Activated CD8-positive, alpha-beta memory T cell treated with anti-CD3 and anti-CD28 coated beads for 4 hours (primary cell): ENCODE results near the gene ZNF792.
A peak's percentile ranks its signal among the peaks of the same experiment; 100 is the strongest.
"Not testable (repeated sequence)": the region's sequence is repeated elsewhere in the genome, so short reads cannot be mapped to it uniquely, and the experiment has no call there.

Experiments used
- DNase-seq, 2 donors: peaks; one replicate each; pipeline ENCODE4 v3.0.0-alpha.2; 2020; ENCODE audit warnings: low read depth in 2 of 2

The ZNF792 gene

DNA sequence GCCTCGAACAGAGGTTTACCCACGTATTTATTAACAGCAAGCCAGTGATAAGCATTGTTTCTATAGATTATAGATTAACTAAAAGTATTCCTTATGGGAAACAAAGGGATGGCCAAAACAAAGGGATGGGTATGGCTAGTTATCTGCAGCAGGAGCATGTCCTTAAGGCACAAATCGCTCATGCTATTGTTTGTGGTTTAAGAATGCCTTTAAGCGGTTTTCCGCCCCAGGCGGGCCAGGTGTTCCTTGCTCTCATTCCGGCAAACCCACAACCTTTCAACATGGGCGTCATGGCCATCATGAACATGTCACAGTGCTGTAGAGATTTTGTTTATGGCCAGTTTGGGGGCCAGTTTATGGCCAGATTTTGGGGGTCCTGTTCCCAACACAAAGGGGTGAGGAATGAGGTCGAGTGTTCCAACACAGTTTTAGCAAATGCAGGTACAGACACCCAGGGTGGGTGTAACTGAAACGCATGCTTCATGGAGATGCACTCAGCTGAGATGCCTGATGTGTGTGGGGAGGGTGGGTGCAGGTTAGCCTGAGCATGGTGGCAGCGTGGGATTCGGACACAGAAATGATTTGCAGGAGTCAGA is 6.3 kb upstream of the ZNF792 start:
- not testable (repeated sequence) for DNase-seq

DNA sequence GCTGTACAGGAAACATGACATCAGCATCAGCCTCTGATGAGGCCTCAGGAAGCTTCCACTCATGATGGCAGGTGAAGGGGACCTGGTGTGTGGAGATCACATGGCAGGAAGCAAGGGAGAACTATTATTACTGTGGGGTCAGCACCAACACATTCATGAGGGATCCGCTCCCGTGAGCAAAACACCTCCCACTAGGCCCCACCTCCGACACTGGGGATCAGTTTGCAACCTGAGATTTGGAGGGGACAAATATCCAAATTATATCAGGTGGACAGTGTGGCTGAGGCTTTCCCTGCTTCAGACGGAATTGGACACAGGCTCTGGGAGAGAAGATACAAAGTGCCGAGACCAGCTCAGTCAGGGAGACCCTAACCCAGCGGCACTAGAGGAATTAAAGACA is 5.7 kb upstream of the ZNF792 start:
- DNase-seq, result no peak

DNA sequence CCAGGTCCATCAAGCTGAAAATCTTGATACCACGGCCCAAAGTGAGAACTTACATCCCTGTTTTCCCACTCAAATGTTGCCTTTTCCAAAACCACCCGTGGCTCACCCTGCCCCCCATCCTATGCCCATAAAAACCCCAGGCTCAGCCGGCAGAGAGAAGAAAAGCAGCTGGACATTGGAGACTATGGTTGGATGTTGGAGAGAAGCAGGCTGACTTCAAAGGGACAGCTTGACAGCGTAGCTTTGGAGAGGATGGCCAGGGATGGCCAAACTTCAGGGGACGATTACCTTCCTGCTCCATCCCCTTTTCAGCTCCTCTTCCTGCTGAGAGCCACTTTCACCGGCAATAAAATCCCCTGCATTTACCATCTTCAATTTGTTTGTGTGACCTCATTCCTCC is 3.5 kb upstream of the ZNF792 start:
- no peak for DNase-seq

DNA sequence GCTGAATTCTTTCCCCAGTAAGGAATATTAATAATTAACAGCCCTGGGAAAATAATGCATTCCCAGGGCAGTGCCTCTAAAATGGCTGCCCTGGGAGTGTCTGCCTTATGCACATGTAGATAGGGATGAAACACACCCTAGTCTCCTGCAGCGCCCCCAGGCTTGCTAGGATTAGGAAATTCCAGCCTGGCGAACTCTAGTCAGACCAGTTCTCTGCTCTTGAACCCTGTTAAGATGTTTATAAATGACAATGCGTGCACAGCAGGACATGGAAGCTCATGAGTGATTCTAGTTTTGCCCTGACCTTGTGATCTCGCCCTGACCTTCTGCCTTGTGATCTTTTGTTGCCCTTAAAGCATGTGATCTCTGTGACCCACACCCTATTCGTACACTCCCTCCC is 1.5 kb upstream of the ZNF792 start:
- DNase-seq, result not testable (repeated sequence)

DNA sequence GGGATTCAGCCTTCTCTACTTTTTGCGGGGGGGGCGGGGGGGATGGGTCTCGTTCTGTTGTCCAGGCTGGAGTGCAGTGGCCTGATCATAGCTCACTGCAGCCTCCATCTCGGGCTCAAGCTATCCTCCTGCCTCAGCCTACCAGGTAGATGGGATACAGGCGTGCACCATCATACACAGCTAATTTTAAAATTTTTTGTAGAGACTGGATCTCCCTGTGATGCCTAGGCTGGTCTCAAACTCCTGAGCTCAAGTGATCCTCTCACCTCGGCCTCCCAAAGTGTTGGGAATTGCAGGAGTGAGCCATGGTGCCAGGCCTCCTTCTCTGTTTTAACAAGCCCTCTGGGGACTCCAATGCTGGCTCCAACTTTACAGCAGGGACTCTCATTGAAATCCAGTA is 569 bp upstream of the ZNF792 start:
- no peak for DNase-seq

DNA sequence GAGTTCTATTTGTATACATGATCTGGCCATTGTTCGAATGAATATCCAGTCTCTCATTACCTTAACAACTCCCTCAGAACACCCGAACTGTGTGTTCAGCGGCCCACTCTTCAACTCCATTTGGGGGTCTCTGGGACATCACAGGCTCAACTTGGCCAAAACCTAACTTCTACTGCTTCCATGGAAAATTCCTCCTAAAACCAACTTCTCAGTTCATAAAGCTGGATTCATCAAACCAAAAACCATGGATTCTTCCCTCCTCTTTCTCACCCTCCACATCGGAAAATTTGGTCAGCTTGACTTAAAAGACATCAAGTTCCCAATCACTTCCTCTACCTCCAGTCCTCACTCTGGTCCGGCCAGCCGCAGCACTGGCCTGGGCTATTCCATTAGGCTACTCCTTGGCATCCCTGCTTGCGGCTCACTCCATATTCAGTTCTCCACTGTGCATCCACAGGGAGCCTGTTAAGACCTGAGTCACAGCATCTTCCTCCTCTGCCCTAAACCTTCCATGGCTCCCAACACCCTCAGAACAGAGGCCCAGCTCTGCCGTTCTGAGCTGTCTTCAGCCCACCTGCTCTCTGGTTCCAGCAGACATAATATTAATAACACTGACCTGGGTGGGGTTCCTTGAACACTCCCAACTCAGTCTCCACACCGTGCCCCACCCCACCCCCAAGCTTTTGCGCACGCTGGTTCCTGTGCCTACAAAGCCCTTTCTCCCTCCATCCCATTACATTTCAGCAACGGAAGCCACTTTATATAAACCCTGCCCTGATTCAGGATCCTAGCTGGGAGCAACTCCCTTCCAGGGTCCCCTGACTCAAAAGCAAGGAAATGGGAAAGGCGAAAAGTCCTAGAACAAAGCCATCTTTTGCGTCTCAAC is 1.1 kb downstream of the ZNF792 start:
- DNase-seq, result no peak

DNA sequence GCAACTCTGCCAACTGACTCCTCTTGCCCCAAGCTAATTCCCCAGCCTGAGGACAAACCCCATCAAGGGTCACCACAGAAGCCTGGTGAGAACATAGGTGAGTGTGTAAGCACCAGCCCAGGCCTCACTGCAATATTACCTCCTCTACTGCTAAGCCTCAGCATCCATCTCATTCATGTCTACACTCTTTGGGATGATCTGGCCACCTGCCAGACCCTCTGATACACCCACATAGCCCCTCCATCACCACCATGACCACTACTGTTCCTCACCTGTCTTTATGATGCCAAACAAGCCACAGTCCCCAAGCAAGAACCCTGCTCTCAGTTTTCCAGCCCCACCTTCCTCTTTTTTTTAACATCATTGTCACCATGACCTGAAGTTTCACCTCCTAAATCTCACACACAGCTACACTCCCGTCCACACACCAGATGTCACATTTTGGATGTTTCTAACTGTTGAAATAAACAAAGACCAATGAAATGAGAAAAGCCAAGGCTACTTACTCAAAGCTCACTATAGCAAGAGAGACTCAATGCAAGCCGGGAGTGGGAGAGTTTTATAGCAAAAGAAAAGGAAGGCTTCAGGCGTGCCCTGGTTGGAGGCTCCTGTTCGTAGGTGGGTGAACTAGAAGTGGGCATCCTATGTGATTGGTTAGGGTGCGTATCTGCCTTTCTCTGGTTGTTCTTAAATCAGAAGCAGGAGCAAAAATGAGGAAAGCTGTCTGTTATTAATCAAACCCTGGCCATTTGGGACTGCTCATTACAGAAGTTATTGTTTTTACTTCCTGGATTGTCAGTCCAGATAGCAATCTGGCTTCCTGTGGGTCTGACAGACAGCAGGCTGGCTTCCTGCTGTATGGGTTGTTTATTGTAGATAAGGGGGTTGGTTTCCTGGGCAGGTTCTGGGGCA is 2.0 kb downstream of the ZNF792 start:
- no peak for DNase-seq

DNA sequence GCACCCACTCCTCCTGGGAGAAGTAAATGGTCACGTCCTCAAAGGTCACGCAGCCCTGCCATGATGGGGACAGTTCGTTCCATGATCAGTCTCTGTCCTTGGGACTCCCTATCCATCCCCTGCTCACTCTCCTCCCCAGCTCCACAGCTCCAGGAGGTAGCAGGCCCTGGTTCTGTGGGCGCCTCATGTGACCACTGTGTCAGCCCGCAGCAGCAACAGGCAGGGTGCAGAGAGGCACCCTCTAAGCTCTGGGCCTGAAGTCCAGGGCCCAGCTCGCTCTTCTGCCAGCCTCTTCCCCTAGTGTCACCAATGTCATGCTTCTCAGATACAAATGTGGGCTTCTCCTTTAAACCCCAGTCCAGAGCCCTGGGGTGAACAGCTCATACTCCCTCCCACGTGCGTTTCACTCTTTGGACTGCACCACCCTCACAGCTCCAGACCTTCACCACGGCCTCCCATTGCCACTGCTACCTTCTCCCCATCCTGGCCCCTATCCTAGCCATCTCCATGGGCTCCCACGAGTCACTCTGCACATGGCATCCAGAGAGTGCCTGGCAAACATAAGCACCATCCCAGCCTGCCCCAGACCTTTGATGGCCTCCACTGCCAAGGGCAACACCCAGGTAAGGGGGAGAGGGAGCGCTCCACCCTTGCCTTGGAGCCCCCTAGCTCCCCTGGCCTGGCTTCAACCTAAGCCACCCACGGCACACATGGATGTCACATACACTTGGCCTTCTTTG is 2.9 kb downstream of the ZNF792 start:
- no peak for DNase-seq

DNA sequence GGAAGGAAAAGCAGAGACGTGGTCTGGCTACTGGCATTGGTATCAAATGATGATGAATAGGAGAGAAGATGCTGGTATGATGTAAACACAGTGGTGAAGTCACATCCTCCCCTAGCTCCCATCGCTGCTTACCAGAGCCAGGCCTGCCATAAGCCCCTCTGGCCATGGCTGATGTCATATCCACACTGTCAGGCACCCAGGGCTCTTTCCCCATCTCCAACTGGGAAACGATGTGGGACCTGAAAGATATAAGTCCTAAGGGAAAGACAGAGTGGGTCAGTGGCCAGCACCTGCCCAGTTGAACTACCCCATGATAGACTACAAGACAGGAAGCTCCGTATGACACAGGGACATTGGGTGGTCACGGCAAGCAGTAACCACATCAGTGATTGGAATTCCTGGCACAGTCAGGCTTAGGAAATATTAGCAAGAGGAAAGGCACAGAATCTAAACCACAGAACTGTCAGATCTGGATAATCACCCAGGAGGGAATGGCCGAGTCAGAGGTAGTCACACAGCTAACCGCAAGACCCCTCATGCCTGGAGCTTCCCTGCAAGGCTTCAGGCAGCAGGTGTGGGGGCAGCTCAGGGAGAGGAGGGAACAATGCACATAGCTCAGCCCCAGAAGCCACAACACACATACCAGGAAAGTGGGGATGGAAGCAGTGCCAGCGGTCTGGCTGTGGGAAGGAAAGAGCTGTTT is 3.8 kb downstream of the ZNF792 start:
- DNase-seq, result no peak

DNA sequence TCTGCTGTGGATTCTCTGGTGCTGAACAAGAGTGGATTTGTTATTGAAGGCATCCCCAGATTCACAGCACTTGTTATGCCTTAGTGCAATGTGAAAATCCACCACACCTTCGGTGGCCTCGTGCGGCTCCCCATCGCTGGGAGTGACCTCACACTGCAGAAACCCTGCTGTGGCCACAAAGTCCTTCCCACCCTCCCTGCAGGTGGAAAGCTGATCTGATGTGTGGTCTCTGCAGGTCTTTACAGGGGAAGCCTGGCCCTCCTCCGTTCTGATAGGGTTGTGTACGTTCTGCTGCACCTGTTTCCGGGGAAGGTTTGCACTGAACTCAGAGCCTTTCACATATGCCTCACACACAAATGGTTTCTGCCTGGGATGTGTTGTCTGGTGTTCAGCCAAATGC is 5.0 kb downstream of the ZNF792 start:
- DNase-seq, result no peak

DNA sequence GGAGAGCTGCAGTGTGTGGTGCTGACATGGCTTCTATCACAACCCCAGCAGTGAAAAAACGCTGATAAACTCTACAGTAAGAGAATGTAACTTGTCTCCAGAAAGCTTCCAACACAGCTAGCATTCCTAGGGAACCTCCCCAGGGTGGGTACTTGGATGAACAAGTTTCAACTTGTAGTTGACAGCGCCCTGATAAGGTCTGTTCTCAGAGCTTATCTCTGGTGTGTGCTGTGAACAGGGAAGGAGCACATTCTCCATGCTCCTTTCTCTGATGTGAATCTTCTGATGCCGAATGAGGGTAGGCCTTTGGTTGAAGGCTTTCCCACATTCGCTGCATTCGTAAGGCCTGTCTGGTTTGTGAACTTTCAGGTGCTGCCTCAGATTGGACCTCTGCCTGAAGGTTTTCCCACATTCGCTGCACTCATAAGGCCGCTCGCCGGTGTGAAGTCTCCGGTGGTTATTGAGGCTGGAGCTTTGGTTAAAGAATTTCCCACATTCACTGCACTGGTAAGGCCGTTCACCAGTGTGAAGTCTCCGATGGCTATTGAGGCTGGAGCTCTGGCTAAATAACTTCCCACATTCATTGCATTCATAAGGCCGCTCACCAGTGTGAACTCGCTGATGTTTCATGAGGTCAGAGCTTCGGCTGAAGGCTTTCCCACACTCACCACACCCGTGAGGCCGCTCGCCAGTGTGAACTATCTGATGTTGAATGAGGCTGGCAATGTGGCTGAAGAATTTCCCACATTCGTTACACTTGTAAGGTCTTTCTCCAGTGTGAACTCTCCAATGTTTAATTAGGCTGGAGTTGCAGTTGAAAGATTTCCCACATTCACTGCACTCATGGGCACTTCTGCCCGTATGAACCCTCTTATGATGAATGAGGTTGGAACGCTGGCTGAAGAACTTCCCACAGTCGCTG is 5.9 kb downstream of the ZNF792 start:
- DNase-seq, result no peak

DNA sequence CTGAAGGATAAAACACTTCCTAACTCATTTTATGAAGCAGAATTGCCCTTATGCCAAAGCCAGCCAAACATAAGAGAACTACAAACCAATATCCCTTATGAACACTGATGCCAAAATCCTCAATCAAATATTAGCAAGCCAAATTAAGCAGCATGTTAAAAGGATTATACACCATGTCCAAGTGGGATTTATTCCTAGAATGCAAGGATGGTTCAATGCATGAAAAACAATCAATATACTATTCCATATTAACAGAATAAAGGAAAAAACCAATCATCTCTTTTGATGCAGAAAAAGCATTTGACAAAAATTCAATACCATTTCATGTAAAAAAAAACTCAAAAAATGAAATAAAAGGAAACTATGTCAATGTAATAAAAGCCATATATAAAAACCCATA is 10.9 kb downstream of the ZNF792 start:
- no peak for DNase-seq

DNA sequence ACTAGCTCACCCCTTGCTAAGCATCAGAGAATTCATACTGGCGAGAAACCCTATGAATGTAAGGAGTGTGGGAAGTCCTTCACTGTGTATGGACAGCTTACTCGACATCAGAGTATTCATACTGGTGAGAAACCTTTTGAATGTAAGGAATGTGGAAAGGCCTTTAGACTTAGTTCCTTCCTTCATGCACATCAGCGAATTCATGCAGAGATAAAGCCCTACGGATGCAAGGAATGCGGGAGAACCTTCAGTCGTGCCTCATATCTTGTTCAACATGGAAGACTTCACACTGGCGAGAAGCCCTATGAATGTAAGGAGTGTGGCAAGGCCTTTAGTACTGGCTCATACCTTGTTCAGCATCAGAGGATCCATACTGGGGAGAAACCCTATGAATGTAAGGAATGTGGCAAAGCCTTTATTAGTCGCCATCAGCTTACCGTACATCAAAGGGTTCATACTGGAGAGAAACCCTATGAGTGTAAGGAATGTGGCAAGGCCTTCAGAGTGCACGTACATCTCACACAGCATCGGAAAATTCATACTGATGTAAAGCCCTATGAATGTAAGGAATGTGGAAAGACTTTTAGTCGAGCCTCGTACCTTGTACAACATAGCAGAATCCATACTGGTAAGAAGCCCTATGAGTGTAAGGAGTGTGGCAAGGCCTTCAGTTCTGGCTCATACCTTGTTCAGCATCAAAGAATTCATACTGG is 20.0 kb downstream of the ZNF792 start:
- DNase-seq, result no peak

DNA sequence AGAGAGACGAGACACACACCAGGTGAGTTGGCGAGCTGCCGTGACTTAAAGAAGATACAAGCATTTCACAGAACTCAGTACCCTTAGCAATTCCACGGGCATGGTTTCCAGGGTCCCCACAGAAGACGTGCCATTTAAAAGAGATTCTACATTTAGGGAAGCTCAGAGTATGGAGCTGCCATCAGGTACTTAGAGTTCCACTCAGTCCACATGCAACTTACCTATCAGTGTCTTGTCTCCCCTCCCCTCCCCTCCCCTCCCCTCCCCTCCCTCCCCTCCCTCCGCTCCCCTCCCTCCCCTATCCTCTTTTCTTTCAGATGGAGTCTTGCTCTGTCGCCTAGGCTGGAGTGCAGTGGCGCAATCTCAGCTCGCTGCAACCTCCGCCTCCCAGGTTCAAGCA is 25.1 kb downstream of the ZNF792 start:
- DNase-seq, result no peak

DNA sequence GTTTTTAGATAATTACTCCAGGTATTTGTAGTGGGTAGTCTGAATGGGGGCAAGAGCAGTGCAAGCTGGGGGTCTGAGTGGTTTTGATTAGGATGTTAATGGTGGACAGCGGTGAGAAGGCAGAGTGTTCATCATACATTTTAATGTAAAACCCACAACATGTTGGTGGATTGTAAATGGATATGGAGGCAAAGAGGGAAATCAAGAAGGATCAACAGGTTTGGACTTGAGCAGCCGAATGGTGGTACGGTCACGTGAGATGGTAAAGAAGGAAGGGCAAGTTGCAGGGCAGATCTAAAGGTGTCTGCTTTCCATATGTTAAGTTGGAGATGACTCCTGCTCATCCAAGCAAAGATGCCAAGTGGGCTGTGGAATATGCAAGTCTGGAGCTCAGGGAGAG is 27.8 kb downstream of the ZNF792 start:
- DNase-seq, result no peak

DNA sequence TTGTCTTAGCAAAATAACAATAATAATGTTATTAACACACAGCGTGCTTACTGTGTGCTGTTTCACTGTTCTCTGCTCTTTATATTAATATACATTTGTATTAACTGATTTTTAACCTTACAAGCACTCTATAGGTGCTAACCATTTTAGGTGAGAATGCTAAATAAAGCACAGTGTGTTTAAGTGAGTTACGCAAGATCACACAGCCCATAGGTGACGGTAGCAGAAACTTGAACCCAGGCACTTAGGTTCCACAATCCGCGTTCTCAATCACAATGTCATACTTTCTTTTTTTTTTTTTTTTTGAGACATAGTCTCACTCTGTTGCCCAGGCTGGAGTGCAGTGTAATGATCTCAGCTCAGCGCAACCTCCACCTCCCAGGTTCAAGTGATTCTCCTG is 31.5 kb downstream of the ZNF792 start:
- DNase-seq, result no peak

DNA sequence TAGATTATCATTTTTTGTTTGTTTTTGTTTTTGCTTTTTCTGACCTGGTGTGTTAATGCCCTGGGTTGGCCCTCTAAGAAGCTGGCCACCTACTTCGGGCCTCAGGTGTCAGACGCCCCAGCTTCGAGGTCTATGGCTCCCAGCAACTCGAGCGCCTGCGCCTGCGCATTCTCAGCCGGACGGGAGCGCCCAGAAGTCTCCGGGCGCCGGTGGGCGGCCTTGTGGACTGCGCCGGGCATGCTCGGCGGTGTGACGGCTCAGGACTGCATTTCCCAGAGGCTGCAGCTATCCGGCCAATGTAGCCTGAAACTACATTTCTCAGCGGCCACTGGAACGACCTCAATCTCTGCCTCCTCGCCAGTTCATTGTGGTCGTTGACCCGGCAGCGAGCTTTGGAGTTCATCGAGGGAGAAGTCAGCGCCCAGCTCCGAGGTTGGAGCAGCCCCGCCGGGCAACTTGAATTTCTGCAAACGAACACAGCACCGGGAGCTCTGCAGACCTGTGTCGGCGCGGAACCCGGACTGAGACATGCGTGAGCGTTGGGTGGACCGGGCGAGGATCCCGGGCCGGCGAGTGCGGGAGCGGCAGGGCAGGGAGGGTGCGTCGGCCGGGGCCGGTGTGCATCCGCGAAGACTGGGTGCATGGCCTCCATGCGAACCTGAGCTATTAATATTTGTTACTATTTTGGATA is 37.2 kb downstream of the ZNF792 start, which contains the start of gene ZNF30:
Gene ZNF30 (plus strand): TSS at position 219 of the 691 bp plus-strand sequence. CDS start 3,045 bp downstream, outside the sequence.
- peak; percentile 51 to 70 for DNase-seq

DNA sequence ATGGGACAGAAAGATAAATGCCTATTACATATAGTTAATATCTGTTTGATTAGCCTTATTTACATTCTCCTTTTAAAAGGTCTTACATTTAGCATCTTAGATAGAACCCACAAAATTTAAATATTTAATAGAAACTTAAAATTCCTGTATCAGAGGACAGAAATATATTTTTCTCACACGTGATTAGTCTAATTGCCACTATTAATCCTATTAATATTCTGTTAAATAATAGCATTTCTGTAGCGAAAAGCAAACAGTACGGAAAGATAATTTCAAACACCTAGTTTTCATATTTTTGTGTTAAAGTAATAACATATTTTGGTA is 37.7 kb downstream of the ZNF792 start:
- DNase-seq, result no peak
